ENCODE results near the gene POC1A. TPM values are rescaled to one million over a fixed set of nuclear protein-coding genes. Genes with fewer than 3 reads are reported as not detected.

POC1A gene
- total and polyA plus RNA-seq, 10 of the 15 experiments (the other 5 are each of a cell fraction or from before 2014, with no cell fraction given), result 8.5 to 49.8 (median 23.5) TPM

DNA sequence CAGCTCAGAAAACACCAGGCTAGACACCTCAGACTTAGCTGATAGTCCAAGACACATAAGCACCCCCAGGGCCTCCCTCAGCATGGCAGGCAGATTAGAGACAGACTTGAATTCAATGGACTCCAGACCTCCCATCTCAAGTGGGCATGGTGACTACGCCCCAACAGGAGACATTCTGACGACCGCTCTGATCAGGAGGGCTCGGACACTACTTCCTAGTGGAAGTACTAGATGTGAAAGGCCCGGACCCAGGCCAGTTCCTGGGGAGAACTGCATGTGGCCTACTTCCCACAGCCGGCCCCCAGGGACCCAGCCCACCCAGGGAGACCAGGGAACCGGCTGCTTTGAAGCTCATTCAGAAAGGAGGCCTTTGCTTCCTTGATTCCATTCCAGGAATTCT, 16.9 kb downstream of the POC1A start:
- in situ Hi-C loops (cut with MboI), result no loop called here
- CTCF ChIA-PET, result interaction anchor here (0.7 to 1.7 kb wide), 2 partner anchors 14 to 136 kb away, joined by 3 to 9 read pairs; no protein-coding TSS in a partner anchor

DNA sequence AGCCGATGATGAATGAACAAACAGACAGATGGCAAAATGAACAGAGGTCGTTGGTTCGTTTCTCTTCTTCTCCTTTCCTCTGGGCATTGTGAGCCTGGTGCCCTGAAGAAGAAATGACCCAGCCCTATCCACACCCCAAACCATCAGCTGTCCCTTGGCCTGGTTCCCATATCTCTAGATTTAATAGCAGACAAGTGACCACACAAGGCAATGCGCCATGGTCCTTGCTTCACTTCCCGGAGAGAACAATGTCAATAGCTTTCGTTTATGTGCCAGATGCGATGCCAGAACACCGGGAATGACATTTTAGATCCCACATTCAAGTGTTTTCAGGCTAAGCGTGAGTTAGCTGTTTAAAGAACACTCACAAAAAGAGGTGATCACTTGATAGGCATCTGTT, 17.7 kb downstream of the POC1A start:
- no peaks in the 10 kb centered on the region for H3K27me3 ChIP-seq (replicated peaks in 1 of 2; ENCODE audit: control insufficient read depth in 2 of 2, insufficient read depth in 2 of 2, low read length in 1 of 2)
- intact Hi-C loops (cut with micrococcal nuclease; ENCODE audit: unreplicated experiment), result no loop called here

More for the DNA sequence above, 16.9 kb downstream of the POC1A start:
- no peak overlapping the region for H3K4me3 ChIP-seq
- FAIRE-seq, result no peak
- ChIA-PET SMC1A (ENCODE audit: uncharacterized antibody, unreplicated experiment) (no interaction called here), RAD21 (ENCODE audit: unreplicated experiment) (interaction anchor here (0.7 kb wide), 1 partner anchor 76 kb away, joined by 3 read pairs; no protein-coding TSS in a partner anchor), POLR2A (interaction anchor here (1.1 kb wide), 1 partner anchor 141 kb away, joined by 5 read pairs; the partner anchor contains the start of gene RPL29)
- TF ChIP-seq BHLHE40 (IDR thresholded peaks at IDR 0.05; ENCODE audit: borderline replicate concordance in 1 of 2, low read depth in 2 of 2, low read length in 1 of 2) (no peak), RUNX3 (IDR thresholded peaks at IDR 0.05; ENCODE audit: low read length) (no peak), POLR2A (IDR thresholded peaks at IDR 0.05; ENCODE audit: low read depth, low read length) (no peak), EP300 (IDR thresholded peaks at IDR 0.05; ENCODE audit: borderline replicate concordance in 1 of 2, control insufficient read depth in 1 of 2, low read depth in 2 of 2, low read length in 2 of 2) (no peak), HDAC2 (IDR thresholded peaks at IDR 0.05) (no peak), NR2C1 (IDR thresholded peaks at IDR 0.05) (no peak), CHD1 (IDR thresholded peaks at IDR 0.05; ENCODE audit: low read depth, low read length) (no peak), MTA3 (IDR thresholded peaks at IDR 0.05; ENCODE audit: borderline replicate concordance, low read length) (no peak), SMAD1 (IDR thresholded peaks at IDR 0.05; ENCODE audit: low read depth, partially characterized antibody) (no peak), STAT1 (conservative IDR thresholded peaks at IDR 0.05) (no peak), TBL1XR1 (IDR thresholded peaks at IDR 0.05; ENCODE audit: low read depth, low read length) (no peak)
- no peak for ATAC-seq
- no peaks in the 10 kb centered on the region for H4K20me1 ChIP-seq (ENCODE audit: control insufficient read depth, insufficient read depth)
- peaks cover 7 to 10% of the 10 kb centered on the region in 2 experiments for H3K36me3 ChIP-seq (ENCODE audit: control insufficient read depth in 2 of 2, insufficient read depth in 2 of 2, low read length in 1 of 2)
- BruUV-seq (replicated peaks), result no TSS peak
- no peak overlapping the region for H3K27ac ChIP-seq (ENCODE audit: control insufficient read depth, insufficient read depth)
- H3K4me2 ChIP-seq (ENCODE audit: control insufficient read depth, insufficient read depth), result no peak overlapping the region
- WGBS (ENCODE audit: insufficient coverage, insufficient replicate concordance, low lambda C conversion rate, missing lambda C conversion rate), result 84% methylated on average over 7 of the region's 7 CpGs
- no peaks in the 10 kb centered on the region for H3K27me3 ChIP-seq (replicated peaks in 1 of 2; ENCODE audit: control insufficient read depth in 2 of 2, insufficient read depth in 2 of 2, low read length in 1 of 2)
- no peaks in the 10 kb centered on the region for H3K9me3 ChIP-seq (replicated peaks; ENCODE audit: control insufficient read depth, insufficient read depth, low read length)
- H3K9ac ChIP-seq (ENCODE audit: control insufficient read depth, insufficient read depth, low read length), result no peak overlapping the region
- no peak for DNase-seq (ENCODE audit: low read depth, low spot score)
- peaks cover 13% of the 10 kb centered on the region for H3K4me1 ChIP-seq (ENCODE audit: control insufficient read depth, insufficient read depth, low read length)
- no peak overlapping the region for H2AFZ ChIP-seq (ENCODE audit: control insufficient read depth, low read depth, low read length)
- H3K79me2 ChIP-seq (ENCODE audit: control insufficient read depth, insufficient read depth, low read length), result no peaks in the 10 kb centered on the region
- intact Hi-C loops (cut with micrococcal nuclease; ENCODE audit: unreplicated experiment), result no loop called here

More for the DNA sequence above, 17.7 kb downstream of the POC1A start:
- CTCF ChIA-PET, result interaction anchor here (0.7 to 2.8 kb wide), 4 partner anchors 13 to 135 kb away, joined by 3 to 19 read pairs (median 8); no protein-coding TSS in a partner anchor
- Histone ChIP-seq H4K20me1 (ENCODE audit: control insufficient read depth, insufficient read depth) (no peaks in the 10 kb centered on the region), H3K27ac (ENCODE audit: control insufficient read depth, insufficient read depth) (no peak overlapping the region), H2AFZ (ENCODE audit: control insufficient read depth, low read depth, low read length) (no peak overlapping the region), H3K4me2 (ENCODE audit: control insufficient read depth, insufficient read depth) (no peak overlapping the region), H3K79me2 (ENCODE audit: control insufficient read depth, insufficient read depth, low read length) (no peaks in the 10 kb centered on the region), H3K9me3 (replicated peaks; ENCODE audit: control insufficient read depth, insufficient read depth, low read length) (no peaks in the 10 kb centered on the region), H3K36me3 (ENCODE audit: control insufficient read depth in 2 of 2, insufficient read depth in 2 of 2, low read length in 1 of 2) (peaks cover 5 to 10% of the 10 kb centered on the region in 2 experiments; a peak in 3 of 4 replicates), H3K4me1 (ENCODE audit: control insufficient read depth, insufficient read depth, low read length) (peaks cover 21% of the 10 kb centered on the region), H3K9ac (ENCODE audit: control insufficient read depth, insufficient read depth, low read length) (no peak overlapping the region), H3K4me3 (no peak overlapping the region)
- FAIRE-seq (no peak), DNase-seq (ENCODE audit: low read depth, low spot score) (no peak), ATAC-seq (no peak)
- RAD21 ChIA-PET (ENCODE audit: unreplicated experiment), result interaction anchor here (0.7 to 1.0 kb wide), 3 partner anchors 75 to 132 kb away, joined by 3 read pairs; no protein-coding TSS in a partner anchor
- SMC1A ChIA-PET (ENCODE audit: uncharacterized antibody, unreplicated experiment), result interaction anchor here (0.8 to 1.4 kb wide), 3 partner anchors 12 to 72 kb away, joined by 3 read pairs; no protein-coding TSS in a partner anchor
- POLR2A ChIA-PET, result interaction anchor here (1.1 kb wide), 1 partner anchor 141 kb away, joined by 5 read pairs; the partner anchor contains the start of gene RPL29
- no TSS peak for BruUV-seq (replicated peaks)
- in situ Hi-C loops (cut with MboI), result no loop called here
- no peak for TF ChIP-seq ZBED1 (IDR thresholded peaks at IDR 0.05; ENCODE audit: borderline replicate concordance)
- TF ChIP-seq BCL11A (IDR thresholded peaks at IDR 0.05; ENCODE audit: low read depth, low read length), result no peak
- WGBS (ENCODE audit: insufficient coverage, insufficient replicate concordance, low lambda C conversion rate, missing lambda C conversion rate), result 98% methylated on average over 9 of the region's 9 CpGs

Measured in GM12878 (cell line).